DOHH2 (cell line): ENCODE results near the gene OR10A2.
"Not testable (repeated sequence)": the region's sequence is repeated elsewhere in the genome, so short reads cannot be mapped to it uniquely, and the experiment has no call there.

ENCODE experiments used
- H3F3A ChIP-seq: fragments of 200-600 bp; sonication (generic), shearing (Covaris generic); 2 replicates; pipeline ENCODE4 v1.6.0; 2016; ENCODE audit warnings: antibody characterized with exemption, mild to moderate bottlenecking; ENCODE audit not compliant: control insufficient read depth, insufficient read depth
- H3K27ac ChIP-seq: fragments of 200-600 bp; sonication (generic); 2 replicates; pipeline ENCODE4 v1.5.1; 2014; ENCODE audit warnings: low read depth, mild to moderate bottlenecking, low read length, moderate library complexity
- H3K27me3 ChIP-seq: fragments of 200-600 bp; sonication (generic); 2 replicates; pipeline ENCODE4 v1.6.1; 2014; ENCODE audit warnings: mild to moderate bottlenecking, low read length, mixed read lengths; ENCODE audit not compliant: control insufficient read depth
- H3K36me3 ChIP-seq: fragments of 200-600 bp; sonication (generic); 2 replicates; pipeline ENCODE4 v1.6.1; 2014; ENCODE audit warnings: mild to moderate bottlenecking, low read length, moderate library complexity, mixed read lengths; ENCODE audit not compliant: control insufficient read depth
- H3K4me1 ChIP-seq: fragments of 200-600 bp; sonication (generic); 2 replicates; pipeline ENCODE4 v1.6.1; 2014; ENCODE audit warnings: mild to moderate bottlenecking, low read length, mixed read lengths; ENCODE audit not compliant: control insufficient read depth
- H3K4me2 ChIP-seq: fragments of 200-600 bp; sonication (generic); 2 replicates; pipeline ENCODE4 v1.6.0; 2014; ENCODE audit warnings: mild to moderate bottlenecking, low read length, moderate library complexity
- H3K4me3 ChIP-seq: fragments of 200-600 bp; sonication (generic); 2 replicates; pipeline ENCODE4 v1.5.1; 2014; ENCODE audit warnings: mild to moderate bottlenecking, low read length, mixed read lengths
- H3K79me2 ChIP-seq: fragments of 200-600 bp; sonication (generic); 2 replicates; pipeline ENCODE4 v1.6.1; 2014; ENCODE audit warnings: mild to moderate bottlenecking, low read length, mixed read lengths; ENCODE audit not compliant: control insufficient read depth
- H3K9me2 ChIP-seq: fragments of 200-600 bp; sonication (generic); replicated peaks from 2 replicates; pipeline ENCODE4 v1.6.1; 2014; ENCODE audit warnings: mild to moderate bottlenecking, low read length, mixed read lengths; ENCODE audit not compliant: control insufficient read depth
- H3K9me3 ChIP-seq: fragments of 200-600 bp; sonication (generic); 2 replicates; pipeline ENCODE4 v1.6.1; 2014; ENCODE audit warnings: antibody characterized with exemption, low read length, mixed read lengths; ENCODE audit not compliant: control insufficient read depth, insufficient read depth
- H4K20me1 ChIP-seq: fragments of 200-600 bp; sonication (generic); 2 replicates; pipeline ENCODE4 v1.6.0; 2014; ENCODE audit warnings: low read depth, mild to moderate bottlenecking, antibody characterized with exemption, low read length, moderate library complexity; ENCODE audit not compliant: control insufficient read depth, insufficient read depth
- EZH2phosphoT487 ChIP-seq: fragments of 200-600 bp; sonication (generic); IDR thresholded peaks from 2 replicates; pipeline ENCODE4 v1.6.1; 2017; ENCODE audit warnings: borderline replicate concordance, mild to moderate bottlenecking, antibody characterized with exemption, low read length, moderate library complexity, mixed read lengths
- TF ChIP-seq, protein P1 (sequence below): fragments of 200-600 bp; sonication (generic); IDR thresholded peaks from one replicate; pipeline ENCODE4 v1.5.1; 2014; ENCODE audit warnings: antibody characterized with exemption, mild to moderate bottlenecking, low read depth, low read length; ENCODE audit not compliant: poor library complexity, severe bottlenecking

Gene OR10A2

GRCh38 chr11:6875761-6876160, 12.9 kb downstream of the OR10A2 start:
- Histone ChIP-seq H3F3A (no peaks in the 10 kb centered on the region), H3K27me3 (no peaks in the 10 kb centered on the region), H3K4me1 (no peaks in the 10 kb centered on the region), H3K9me2 (no peaks in the 10 kb centered on the region; the same call in 1 of the 2 replicates), H3K9me3 (0 out of 2 replicates have a peak, but pooled peaks cover 3% of the 10 kb centered on the region), H3K27ac (no peak overlapping the region), H3K36me3 (no peaks in the 10 kb centered on the region), H4K20me1 (no peaks in the 10 kb centered on the region), H3K4me2 (no peak overlapping the region), H3K4me3 (no peak overlapping the region), H3K79me2 (no peaks in the 10 kb centered on the region)
- TF ChIP-seq, protein P1, sequence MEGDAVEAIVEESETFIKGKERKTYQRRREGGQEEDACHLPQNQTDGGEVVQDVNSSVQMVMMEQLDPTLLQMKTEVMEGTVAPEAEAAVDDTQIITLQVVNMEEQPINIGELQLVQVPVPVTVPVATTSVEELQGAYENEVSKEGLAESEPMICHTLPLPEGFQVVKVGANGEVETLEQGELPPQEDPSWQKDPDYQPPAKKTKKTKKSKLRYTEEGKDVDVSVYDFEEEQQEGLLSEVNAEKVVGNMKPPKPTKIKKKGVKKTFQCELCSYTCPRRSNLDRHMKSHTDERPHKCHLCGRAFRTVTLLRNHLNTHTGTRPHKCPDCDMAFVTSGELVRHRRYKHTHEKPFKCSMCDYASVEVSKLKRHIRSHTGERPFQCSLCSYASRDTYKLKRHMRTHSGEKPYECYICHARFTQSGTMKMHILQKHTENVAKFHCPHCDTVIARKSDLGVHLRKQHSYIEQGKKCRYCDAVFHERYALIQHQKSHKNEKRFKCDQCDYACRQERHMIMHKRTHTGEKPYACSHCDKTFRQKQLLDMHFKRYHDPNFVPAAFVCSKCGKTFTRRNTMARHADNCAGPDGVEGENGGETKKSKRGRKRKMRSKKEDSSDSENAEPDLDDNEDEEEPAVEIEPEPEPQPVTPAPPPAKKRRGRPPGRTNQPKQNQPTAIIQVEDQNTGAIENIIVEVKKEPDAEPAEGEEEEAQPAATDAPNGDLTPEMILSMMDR, result no peak
- TF ChIP-seq EZH2phosphoT487, result no peak

- H3K4me3 ChIP-seq, result no peak within 1 kb of the TSS
- no peaks in the 10 kb centered on the region for H3K36me3 ChIP-seq
- TF ChIP-seq, protein P1, result no peak
- no peak for TF ChIP-seq EZH2phosphoT487
- no peaks in the 10 kb centered on the region for H4K20me1 ChIP-seq
- no peaks in the 10 kb centered on the region; the same call in 1 of the 2 replicates for H3K9me2 ChIP-seq
- no peaks in the 10 kb centered on the region for H3K27me3 ChIP-seq
- no peaks in the 10 kb centered on the region for H3K79me2 ChIP-seq
- no peaks in the 10 kb centered on the region for H3K4me1 ChIP-seq
- no peak within 1 kb of the TSS for H3K4me2 ChIP-seq
- no peak within 1 kb of the TSS for H3K27ac ChIP-seq
- 0 out of 2 replicates have a peak, but pooled peaks cover 3% of the 10 kb centered on the region for H3K9me3 ChIP-seq
- H3F3A ChIP-seq, result no peaks in the 10 kb centered on the region
Measured at GRCh38 chr11:6876325-6876724, 13.5 kb downstream of the OR10A2 start, which contains the start of gene OR10A4. Gene OR10A4 (plus strand): TSS chr11:6876625. CDS start chr11:6876648, 23 bp downstream.

DNA sequence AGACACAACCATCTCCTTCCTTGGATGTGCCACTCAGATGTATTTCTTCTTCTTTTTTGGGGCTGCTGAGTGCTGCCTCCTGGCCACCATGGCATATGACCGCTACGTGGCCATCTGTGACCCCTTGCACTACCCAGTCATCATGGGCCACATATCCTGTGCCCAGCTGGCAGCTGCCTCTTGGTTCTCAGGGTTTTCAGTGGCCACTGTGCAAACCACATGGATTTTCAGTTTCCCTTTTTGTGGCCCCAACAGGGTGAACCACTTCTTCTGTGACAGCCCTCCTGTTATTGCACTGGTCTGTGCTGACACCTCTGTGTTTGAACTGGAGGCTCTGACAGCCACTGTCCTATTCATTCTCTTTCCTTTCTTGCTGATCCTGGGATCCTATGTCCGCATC, 14.1 kb downstream of the OR10A2 start:
- H3K9me3 ChIP-seq, result 0 out of 2 replicates have a peak, but pooled peaks cover 3% of the 10 kb centered on the region
- TF ChIP-seq, protein P1, result no peak
- TF ChIP-seq EZH2phosphoT487, result no peak
- H3K4me3 ChIP-seq, result no peak overlapping the region
- H3F3A ChIP-seq, result no peaks in the 10 kb centered on the region
- H3K36me3 ChIP-seq, result no peaks in the 10 kb centered on the region
- H3K79me2 ChIP-seq, result no peaks in the 10 kb centered on the region
- no peaks in the 10 kb centered on the region for H3K4me1 ChIP-seq
- H3K27me3 ChIP-seq, result no peaks in the 10 kb centered on the region
- no peaks in the 10 kb centered on the region; the same call in 1 of the 2 replicates for H3K9me2 ChIP-seq
- no peak overlapping the region for H3K4me2 ChIP-seq
- no peaks in the 10 kb centered on the region for H4K20me1 ChIP-seq
- no peak overlapping the region for H3K27ac ChIP-seq

DNA sequence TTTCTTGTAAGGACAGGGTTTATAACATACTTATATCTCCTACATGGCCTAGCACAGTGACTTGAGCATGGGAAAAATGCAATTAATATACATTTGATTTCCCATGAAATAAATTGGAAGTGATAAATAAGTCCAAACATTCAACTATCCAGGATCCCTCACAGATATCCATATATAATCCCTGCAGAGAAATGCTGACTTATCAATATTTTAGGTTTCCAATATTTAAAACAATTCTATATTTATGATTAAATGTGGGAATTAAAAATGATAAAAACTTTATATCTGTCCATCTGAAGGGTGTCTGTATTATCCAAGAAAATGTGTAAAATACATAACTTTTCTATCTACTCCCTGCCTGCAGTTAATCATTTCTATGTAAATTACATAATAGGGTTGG, 19.9 kb downstream of the OR10A2 start:
- TF ChIP-seq, protein P1, result no peak
- no peak for TF ChIP-seq EZH2phosphoT487
- H3K4me1 ChIP-seq, result no peaks in the 10 kb centered on the region
- H4K20me1 ChIP-seq, result no peaks in the 10 kb centered on the region
- H3K79me2 ChIP-seq, result no peaks in the 10 kb centered on the region
- H3K9me3 ChIP-seq, result no peaks in the 10 kb centered on the region
- no peaks in the 10 kb centered on the region for H3F3A ChIP-seq
- H3K9me2 ChIP-seq, result no peaks in the 10 kb centered on the region
- H3K27me3 ChIP-seq, result peaks cover 16% of the 10 kb centered on the region
- no peak overlapping the region for H3K27ac ChIP-seq
- H3K4me3 ChIP-seq, result no peak overlapping the region
- H3K36me3 ChIP-seq, result no peaks in the 10 kb centered on the region
- no peak overlapping the region for H3K4me2 ChIP-seq

GRCh38 chr11:6887711-6888110, 24.9 kb downstream of the OR10A2 start:
- H3K4me1 ChIP-seq, H3F3A ChIP-seq, H3K9me3 ChIP-seq, H3K9me2 ChIP-seq, H3K4me2 ChIP-seq, H4K20me1 ChIP-seq, H3K36me3 ChIP-seq, H3K27ac ChIP-seq, H3K4me3 ChIP-seq, H3K79me2 ChIP-seq: not testable (repeated sequence)
- H3K27me3 ChIP-seq, result peaks cover 16% of the 10 kb centered on the region
